OCI-LY1 (cell line): ENCODE results near the gene WDR31.

ENCODE experiments used
- H2AFZ ChIP-seq: fragments of 200-600 bp; sonication (generic), shearing (Covaris generic); 2 replicates; pipeline ENCODE4 v1.6.0; 2014; ENCODE audit warnings: antibody characterized with exemption, mild to moderate bottlenecking, low read length
- H3F3A ChIP-seq: fragments of 200-600 bp; sonication (generic), shearing (Covaris generic); 2 replicates; pipeline ENCODE4 v1.6.0; 2014; ENCODE audit warnings: mild to moderate bottlenecking, antibody characterized with exemption, low read length, moderate library complexity; ENCODE audit not compliant: insufficient read depth
- H3K27ac ChIP-seq: fragments of 200-600 bp; sonication (generic); 2 replicates; pipeline ENCODE4 v1.5.1; 2014; ENCODE audit warnings: low read length, mixed run types, mild to moderate bottlenecking, low read depth; ENCODE audit not compliant: poor library complexity, severe bottlenecking
- H3K27me3 ChIP-seq: fragments of 200-600 bp; sonication (generic); 2 replicates; pipeline ENCODE4 v1.6.0; 2014; ENCODE audit warnings: antibody characterized with exemption, mild to moderate bottlenecking, low read length, moderate library complexity; ENCODE audit not compliant: insufficient read depth
- H3K36me3 ChIP-seq: fragments of 200-600 bp; sonication (generic); 2 replicates; pipeline ENCODE4 v1.6.1; 2014; ENCODE audit warnings: mild to moderate bottlenecking, antibody characterized with exemption, low read length, moderate library complexity, mixed read lengths; ENCODE audit not compliant: insufficient read depth
- H3K4me1 ChIP-seq: fragments of 200-600 bp; sonication (generic); 2 replicates; pipeline ENCODE4 v1.5.1; 2014; ENCODE audit warnings: mild to moderate bottlenecking, low read length, moderate library complexity; ENCODE audit not compliant: insufficient read depth, severe bottlenecking
- H3K4me2 ChIP-seq: fragments of 200-600 bp; sonication (generic), shearing (Covaris generic); 2 replicates; pipeline ENCODE4 v1.6.1; 2014; ENCODE audit warnings: low read length
- H3K4me3 ChIP-seq: fragments of 200-600 bp; sonication (generic); 2 replicates; pipeline ENCODE4 v1.5.1; 2014; ENCODE audit warnings: low read length, low read depth, mild to moderate bottlenecking, mixed read lengths; ENCODE audit not compliant: poor library complexity, severe bottlenecking
- H3K79me2 ChIP-seq: fragments of 200-600 bp; shearing (Covaris generic); 2 replicates; pipeline ENCODE4 v1.6.1; 2016; ENCODE audit warnings: mixed run types, low read length, mixed read lengths; ENCODE audit not compliant: insufficient read depth
- H3K9ac ChIP-seq: fragments of 200-600 bp; sonication (generic), shearing (Covaris generic); 2 replicates; pipeline ENCODE4 v1.6.1; 2014; ENCODE audit warnings: mild to moderate bottlenecking, low read length, mixed read lengths
- H3K9me2 ChIP-seq: fragments of 200-600 bp; sonication (generic), shearing (Covaris generic); 2 replicates; pipeline ENCODE4 v1.6.1; 2014; ENCODE audit warnings: low read depth, mild to moderate bottlenecking, low read length, mixed read lengths
- H3K9me3 ChIP-seq: fragments of 200-600 bp; shearing (Covaris generic); 2 replicates; pipeline ENCODE4 v1.6.1; 2014; ENCODE audit warnings: low read length, mixed read lengths
- H4K20me1 ChIP-seq: fragments of 200-600 bp; sonication (generic), shearing (Covaris generic); 2 replicates; pipeline ENCODE4 v1.6.0; 2016; ENCODE audit warnings: mild to moderate bottlenecking, low read length; ENCODE audit not compliant: insufficient read depth
- EZH2 ChIP-seq: fragments of 200-600 bp; sonication (generic), shearing (Covaris generic); IDR thresholded peaks from 2 replicates; pipeline ENCODE4 v1.8.0; 2017; ENCODE audit warnings: borderline replicate concordance, mixed run types, mild to moderate bottlenecking, antibody characterized with exemption, low read length, moderate library complexity, mixed read lengths
- TF ChIP-seq, protein P1 (sequence below): fragments of 200-600 bp; sonication (generic), shearing (Covaris generic); IDR thresholded peaks from 2 replicates; pipeline ENCODE4 v1.5.1; 2017; ENCODE audit warnings: mild to moderate bottlenecking, antibody characterized with exemption, low read length, moderate library complexity, mixed read lengths

Gene WDR31

DNA sequence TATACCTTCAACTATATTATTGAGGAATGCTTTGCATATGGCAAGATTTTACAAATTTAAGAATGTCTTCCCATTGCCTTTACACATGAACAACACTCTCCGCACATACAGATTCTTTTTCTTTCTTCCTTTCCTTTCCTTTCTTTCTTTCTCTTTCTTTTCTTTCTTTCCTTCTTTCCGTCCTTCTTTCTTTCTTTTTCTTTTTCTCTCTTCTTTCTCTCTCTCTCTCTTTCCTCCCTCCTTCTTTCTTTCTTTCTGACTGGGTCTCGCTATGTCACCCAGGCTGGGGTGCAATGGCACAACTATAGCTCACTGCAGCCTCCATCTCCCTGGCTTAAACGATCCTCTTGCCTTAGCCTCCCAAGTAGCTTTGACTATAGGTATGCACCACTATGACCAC, 13.8 kb downstream of the WDR31 start:
- H3K27ac ChIP-seq, result no peak overlapping the region
- H3K9ac ChIP-seq, result no peak overlapping the region
- no peaks in the 10 kb centered on the region for H4K20me1 ChIP-seq
- no peak overlapping the region for H2AFZ ChIP-seq
- H3K79me2 ChIP-seq, result no peaks in the 10 kb centered on the region
- H3K27me3 ChIP-seq, result no peaks in the 10 kb centered on the region
- H3K4me2 ChIP-seq, result no peak overlapping the region
- no peaks in the 10 kb centered on the region for H3F3A ChIP-seq
- TF ChIP-seq, protein P1, sequence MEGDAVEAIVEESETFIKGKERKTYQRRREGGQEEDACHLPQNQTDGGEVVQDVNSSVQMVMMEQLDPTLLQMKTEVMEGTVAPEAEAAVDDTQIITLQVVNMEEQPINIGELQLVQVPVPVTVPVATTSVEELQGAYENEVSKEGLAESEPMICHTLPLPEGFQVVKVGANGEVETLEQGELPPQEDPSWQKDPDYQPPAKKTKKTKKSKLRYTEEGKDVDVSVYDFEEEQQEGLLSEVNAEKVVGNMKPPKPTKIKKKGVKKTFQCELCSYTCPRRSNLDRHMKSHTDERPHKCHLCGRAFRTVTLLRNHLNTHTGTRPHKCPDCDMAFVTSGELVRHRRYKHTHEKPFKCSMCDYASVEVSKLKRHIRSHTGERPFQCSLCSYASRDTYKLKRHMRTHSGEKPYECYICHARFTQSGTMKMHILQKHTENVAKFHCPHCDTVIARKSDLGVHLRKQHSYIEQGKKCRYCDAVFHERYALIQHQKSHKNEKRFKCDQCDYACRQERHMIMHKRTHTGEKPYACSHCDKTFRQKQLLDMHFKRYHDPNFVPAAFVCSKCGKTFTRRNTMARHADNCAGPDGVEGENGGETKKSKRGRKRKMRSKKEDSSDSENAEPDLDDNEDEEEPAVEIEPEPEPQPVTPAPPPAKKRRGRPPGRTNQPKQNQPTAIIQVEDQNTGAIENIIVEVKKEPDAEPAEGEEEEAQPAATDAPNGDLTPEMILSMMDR, result no peak
- TF ChIP-seq EZH2, result no peak
- H3K9me2 ChIP-seq, result no peaks in the 10 kb centered on the region
- H3K9me3 ChIP-seq, result no peaks in the 10 kb centered on the region
- H3K4me1 ChIP-seq, result no peaks in the 10 kb centered on the region
- no peak overlapping the region for H3K4me3 ChIP-seq
- H3K36me3 ChIP-seq, result no peaks in the 10 kb centered on the region

DNA sequence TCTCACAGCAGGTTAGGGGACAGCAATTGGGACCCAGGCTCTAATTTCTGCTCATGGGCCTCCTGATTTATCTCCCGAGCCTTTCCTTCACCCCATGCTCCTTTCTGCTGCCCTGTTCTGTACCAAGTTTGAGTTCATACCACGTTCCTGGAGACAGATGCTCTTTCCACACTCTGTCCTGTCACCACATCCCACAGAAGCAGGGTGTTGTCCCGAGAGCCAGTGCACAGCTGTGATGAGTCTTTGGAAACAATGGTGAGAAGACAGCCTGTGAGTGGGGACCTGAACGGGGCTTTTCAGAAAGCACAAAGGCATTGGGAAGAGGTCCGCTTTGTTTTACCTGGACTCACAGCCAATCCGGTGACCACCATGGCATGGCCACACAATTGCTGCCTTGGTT, 17.4 kb downstream of the WDR31 start:
- H3K79me2 ChIP-seq, result no peaks in the 10 kb centered on the region
- no peak for TF ChIP-seq EZH2
- TF ChIP-seq, protein P1, result no peak
- no peak overlapping the region for H3K9ac ChIP-seq
- H3K4me2 ChIP-seq, result no peak overlapping the region
- H2AFZ ChIP-seq, result no peak overlapping the region
- no peaks in the 10 kb centered on the region for H3K9me2 ChIP-seq
- no peak overlapping the region for H3K27ac ChIP-seq
- peaks cover 4% of the 10 kb centered on the region; the same call in 1 of the 2 replicates for H3K27me3 ChIP-seq
- H3K9me3 ChIP-seq, result no peaks in the 10 kb centered on the region
- H3K4me3 ChIP-seq, result no peak overlapping the region
- H3K4me1 ChIP-seq, result no peaks in the 10 kb centered on the region
- no peaks in the 10 kb centered on the region for H3K36me3 ChIP-seq
- H4K20me1 ChIP-seq, result no peaks in the 10 kb centered on the region
- no peaks in the 10 kb centered on the region for H3F3A ChIP-seq

DNA sequence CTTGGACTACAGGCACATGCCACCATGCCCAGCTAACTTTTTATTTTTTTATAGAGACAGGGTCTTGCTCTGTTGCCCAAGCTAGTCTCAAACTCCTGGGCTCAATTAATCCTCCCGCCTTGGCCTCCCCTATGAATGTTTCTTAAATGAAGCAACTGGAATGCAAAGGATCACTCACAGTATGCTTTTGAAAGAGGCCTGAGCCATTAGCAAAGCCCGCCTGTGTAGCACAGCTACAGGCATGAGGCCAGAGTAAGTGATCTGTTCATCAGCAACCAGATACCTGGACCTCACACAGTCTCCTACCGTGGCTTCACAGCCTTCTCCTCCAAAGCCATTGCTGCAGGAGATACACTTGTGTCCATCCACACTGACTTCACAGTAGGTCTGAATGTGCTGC, 20.0 kb downstream of the WDR31 start:
- Histone ChIP-seq H3K27ac (no peak overlapping the region), H4K20me1 (no peaks in the 10 kb centered on the region), H3K9ac (no peak overlapping the region), H3K4me1 (no peaks in the 10 kb centered on the region), H3K36me3 (no peaks in the 10 kb centered on the region), H2AFZ (no peak overlapping the region), H3F3A (no peaks in the 10 kb centered on the region), H3K79me2 (no peaks in the 10 kb centered on the region), H3K27me3 (peaks cover 4% of the 10 kb centered on the region; the same call in 1 of the 2 replicates), H3K4me2 (no peak overlapping the region), H3K4me3 (no peak overlapping the region), H3K9me2 (no peaks in the 10 kb centered on the region), H3K9me3 (no peaks in the 10 kb centered on the region)
- no peak for TF ChIP-seq EZH2
- TF ChIP-seq, protein P1, result no peak
